GM21423 (cell line): ENCODE measurements around the gene SLC10A1.
A peak's percentile ranks its signal among the peaks of the same experiment; 100 is the strongest.
"Not testable (repeated sequence)": the region's sequence is repeated elsewhere in the genome, so short reads cannot be mapped to it uniquely, and the experiment has no call there.

Experiments
- ATAC-seq: cut with Tn5 transposase; IDR thresholded peaks from one replicate; pipeline ENCODE4 v1.9.1; 2021; ENCODE audit warnings: mild to moderate bottlenecking, moderate library complexity; ENCODE audit not compliant: unreplicated experiment

The SLC10A1 gene

GRCh38 chr14:69772082-69773017 is 24.7 kb downstream of the SLC10A1 start:
- no peak for ATAC-seq

GRCh38 chr14:69771136-69771535 is 25.9 kb downstream of the SLC10A1 start:
- no peak for ATAC-seq

- ATAC-seq: no peak
These were observed 26.5 kb downstream of the SLC10A1 start for GRCh38 chr14:69770559-69770958.

- no peak for ATAC-seq
These were observed 27.4 kb downstream of the SLC10A1 start for GRCh38 chr14:69769623-69770022.

- ATAC-seq: no peak
These were observed 28.2 kb downstream of the SLC10A1 start for GRCh38 chr14:69768873-69769272.

GRCh38 chr14:69767369-69767999 is 29.6 kb downstream of the SLC10A1 start:
- ATAC-seq: peak; percentile 56

GRCh38 chr14:69766984-69767368 is 30.1 kb downstream of the SLC10A1 start, which contains the start of gene SRSF5:
Gene SRSF5, plus strand, starts transcription at chr14:69767142. Its CDS starts 1,015 bp downstream, at chr14:69768157.
- peak; percentile 86 for ATAC-seq

GRCh38 chr14:69763761-69764510 is 33.1 kb downstream of the SLC10A1 start:
- ATAC-seq: no peak

GRCh38 chr14:69760810-69761209 is 36.2 kb downstream of the SLC10A1 start:
- no peak for ATAC-seq

- no peak for ATAC-seq
These were observed 40.7 kb downstream of the SLC10A1 start for GRCh38 chr14:69756298-69756697.

GRCh38 chr14:69755784-69756183 is 41.3 kb downstream of the SLC10A1 start:
- no peak for ATAC-seq

- no peak for ATAC-seq
These were observed 41.7 kb downstream of the SLC10A1 start for GRCh38 chr14:69755296-69755695.

- no peak for ATAC-seq
These were observed 42.6 kb downstream of the SLC10A1 start for GRCh38 chr14:69754487-69754886.

GRCh38 chr14:69753860-69754259 is 43.2 kb downstream of the SLC10A1 start:
- ATAC-seq: no peak

- ATAC-seq: no peak
These were observed 44.3 kb downstream of the SLC10A1 start for GRCh38 chr14:69752773-69753172.

- no peak for ATAC-seq
These were observed 46.5 kb downstream of the SLC10A1 start for GRCh38 chr14:69750495-69750894.

- ATAC-seq: peak; percentile 64
These were observed 47.1 kb downstream of the SLC10A1 start for GRCh38 chr14:69749956-69750355.

GRCh38 chr14:69741055-69741454 is 56.0 kb downstream of the SLC10A1 start:
- no peak for ATAC-seq

- not testable (repeated sequence) for ATAC-seq
These were observed 60.6 kb downstream of the SLC10A1 start for GRCh38 chr14:69736405-69736804.

- not testable (repeated sequence) for ATAC-seq
These were observed 65.0 kb downstream of the SLC10A1 start for GRCh38 chr14:69731919-69732598.

- ATAC-seq: no peak
These were observed 69.2 kb downstream of the SLC10A1 start for GRCh38 chr14:69727860-69728259.
